ENCODE data around the gene RPRD1A.
"Not testable (repeated sequence)": the region's sequence is repeated elsewhere in the genome, so short reads cannot be mapped to it uniquely, and the experiment has no call there.

The RPRD1A gene

DNA sequence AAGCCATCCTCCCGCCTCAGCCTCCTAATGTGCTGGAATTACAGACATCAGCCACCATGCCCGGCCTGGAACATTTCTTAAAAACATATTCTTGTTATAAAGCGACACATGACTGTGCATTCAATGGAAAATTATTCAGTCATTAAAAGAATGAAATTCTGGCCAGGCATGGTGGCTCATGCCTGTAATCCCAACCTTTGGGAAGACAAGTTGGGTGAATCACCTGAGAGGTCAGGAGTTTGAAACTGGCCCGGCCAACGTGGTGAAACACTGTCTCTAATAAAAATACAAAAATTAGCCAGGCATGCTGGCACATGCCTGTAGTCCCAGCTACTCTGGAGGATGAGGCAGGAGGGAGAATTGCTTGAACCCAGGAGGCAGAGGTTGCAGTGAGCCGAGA lies 21.6 kb upstream of the RPRD1A start:
- Mint-ChIP-seq H3K27ac (no peak overlapping the region), H3K9me3 (no peaks in the 10 kb centered on the region)

DNA sequence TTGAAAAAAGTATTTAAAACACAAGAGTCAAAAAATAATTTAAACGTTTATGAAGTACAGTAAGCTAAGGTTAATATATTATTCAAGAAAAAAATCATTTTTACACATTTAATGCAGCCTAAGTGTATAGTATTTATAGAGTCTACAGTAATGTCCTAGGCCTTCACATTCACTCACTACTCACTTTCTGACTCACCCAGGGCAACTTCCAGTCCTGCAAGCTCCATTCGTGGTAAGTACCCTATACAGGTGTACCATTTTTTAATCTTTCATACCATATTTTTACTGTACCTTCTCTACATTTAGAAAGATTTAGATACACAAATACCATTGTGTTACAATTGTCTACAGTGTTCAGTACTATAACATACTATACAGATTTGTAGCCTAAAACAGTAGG lies 20.9 kb upstream of the RPRD1A start:
- Mint-ChIP-seq H3K9me3 (no peaks in the 10 kb centered on the region), H3K27me3 (no peaks in the 10 kb centered on the region), H3K4me3 (no peak overlapping the region), H3K27ac (no peak overlapping the region), H3K4me1 (peaks cover 9% of the 10 kb centered on the region)
- ATAC-seq (no peak), DNase-seq (no peak)

More for the DNA sequence above, 21.6 kb upstream of the RPRD1A start:
- Mint-ChIP-seq H3K27me3 (no peaks in the 10 kb centered on the region), H3K4me3 (no peak overlapping the region), H3K4me1 (peaks cover 2% of the 10 kb centered on the region)
- ATAC-seq (no peak), DNase-seq (no peak)

DNA sequence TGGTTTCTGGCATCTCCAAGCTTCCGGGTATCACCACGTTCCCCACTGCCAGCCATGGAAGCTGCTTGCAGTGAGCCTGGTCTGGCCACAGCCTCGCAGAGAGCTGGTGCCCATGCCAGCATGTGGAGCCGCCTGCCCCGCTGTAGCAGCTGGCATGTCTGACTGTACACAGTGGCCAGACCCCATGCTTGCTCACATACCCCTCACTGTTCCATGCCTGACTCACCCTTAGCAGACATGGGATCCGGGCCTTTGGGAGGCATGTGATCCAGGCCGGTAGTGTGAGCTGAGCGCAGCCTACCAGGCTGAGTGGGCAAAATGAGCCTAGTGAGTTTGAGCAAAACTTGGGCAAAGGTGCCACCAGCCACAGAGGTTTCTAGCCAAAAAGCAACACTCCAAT lies 18.8 kb upstream of the RPRD1A start:
- H3K4me1 Mint-ChIP-seq, result peaks cover 9% of the 10 kb centered on the region
- no peaks in the 10 kb centered on the region for H3K27me3 Mint-ChIP-seq
- H3K9me3 Mint-ChIP-seq, result peaks cover 6 to 10% of the 10 kb centered on the region in 2 donors
- H3K27ac Mint-ChIP-seq, result no peak overlapping the region
- no peak for DNase-seq
- ATAC-seq, result no peak
- no peak overlapping the region for H3K4me3 Mint-ChIP-seq

DNA sequence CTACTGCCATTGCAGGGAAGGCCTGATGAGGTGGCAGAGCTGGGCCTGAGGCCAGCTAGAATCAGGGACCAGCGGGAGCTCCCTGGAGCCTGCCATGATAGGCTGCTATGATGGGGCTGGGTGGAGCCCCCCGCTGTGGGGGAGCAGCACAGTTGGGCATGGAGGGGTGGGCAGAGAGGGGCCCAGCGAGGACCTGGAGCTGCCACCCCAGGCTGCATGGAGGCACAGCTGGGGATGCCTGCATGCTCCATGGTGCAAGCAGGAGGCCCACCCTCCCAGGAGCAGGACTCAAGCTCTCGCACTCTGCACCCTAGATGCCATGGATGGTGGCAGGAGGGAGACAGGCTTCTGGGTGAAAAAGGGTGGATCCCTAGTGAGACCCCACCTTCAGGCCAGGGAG lies 17.8 kb upstream of the RPRD1A start:
- ATAC-seq, result no peak
- Mint-ChIP-seq H3K27me3 (no peaks in the 10 kb centered on the region), H3K4me3 (no peak overlapping the region), H3K27ac (no peak overlapping the region), H3K9me3 (peaks cover 9 to 20% of the 10 kb centered on the region in 2 donors), H3K4me1 (peaks cover 9% of the 10 kb centered on the region)
- DNase-seq, result no peak

DNA sequence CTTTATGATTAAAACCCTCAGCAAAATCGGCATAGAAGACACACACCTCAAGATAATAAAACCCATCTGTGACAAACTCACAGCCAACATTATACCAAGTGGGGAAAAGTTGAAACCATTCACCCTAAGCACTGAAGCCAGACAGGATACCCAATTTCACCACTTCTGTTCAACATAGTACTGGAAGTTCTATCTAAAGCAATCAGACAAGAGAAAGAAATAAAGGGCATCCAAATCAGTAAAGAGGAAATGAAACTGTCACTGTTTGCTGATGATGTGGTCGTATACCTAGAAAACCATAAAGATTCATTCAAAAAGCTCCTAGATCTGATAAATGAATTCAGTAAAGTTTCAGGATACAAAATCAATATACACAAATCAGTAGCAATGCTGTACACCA lies 16.4 kb upstream of the RPRD1A start:
- peak; percentile 60 for ATAC-seq

DNA sequence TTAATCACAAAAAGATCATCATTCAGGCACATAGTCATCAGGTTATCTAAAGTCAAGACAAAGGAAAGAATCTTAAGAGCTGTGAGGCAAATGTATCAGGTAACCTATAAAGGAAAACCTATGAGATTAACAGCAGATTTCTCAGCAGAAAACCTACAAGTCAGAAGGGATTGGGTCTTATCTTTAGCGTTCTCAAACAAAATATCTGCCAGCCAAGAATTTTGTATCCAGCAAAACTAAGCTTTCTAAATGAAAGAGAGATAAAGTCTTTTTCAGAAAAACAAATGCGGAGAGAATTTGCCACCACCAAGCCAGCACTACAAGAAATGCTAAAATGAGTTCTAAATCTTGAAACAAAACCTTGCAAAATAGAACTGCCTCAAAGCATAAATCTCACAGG lies 13.8 kb upstream of the RPRD1A start:
- H3K4me3 Mint-ChIP-seq, H3K4me1 Mint-ChIP-seq, H3K27ac Mint-ChIP-seq, ATAC-seq, H3K27me3 Mint-ChIP-seq, DNase-seq: not testable (repeated sequence)
- H3K9me3 Mint-ChIP-seq, result peaks cover 17 to 25% of the 10 kb centered on the region in 2 donors

More for the DNA sequence above, 16.4 kb upstream of the RPRD1A start:
- Mint-ChIP-seq H3K4me3 (no peak overlapping the region), H3K27me3 (no peaks in the 10 kb centered on the region), H3K4me1 (peaks cover 9% of the 10 kb centered on the region), H3K27ac (no peak overlapping the region), H3K9me3 (peaks cover 17 to 25% of the 10 kb centered on the region in 2 donors)
- DNase-seq, result no peak

DNA sequence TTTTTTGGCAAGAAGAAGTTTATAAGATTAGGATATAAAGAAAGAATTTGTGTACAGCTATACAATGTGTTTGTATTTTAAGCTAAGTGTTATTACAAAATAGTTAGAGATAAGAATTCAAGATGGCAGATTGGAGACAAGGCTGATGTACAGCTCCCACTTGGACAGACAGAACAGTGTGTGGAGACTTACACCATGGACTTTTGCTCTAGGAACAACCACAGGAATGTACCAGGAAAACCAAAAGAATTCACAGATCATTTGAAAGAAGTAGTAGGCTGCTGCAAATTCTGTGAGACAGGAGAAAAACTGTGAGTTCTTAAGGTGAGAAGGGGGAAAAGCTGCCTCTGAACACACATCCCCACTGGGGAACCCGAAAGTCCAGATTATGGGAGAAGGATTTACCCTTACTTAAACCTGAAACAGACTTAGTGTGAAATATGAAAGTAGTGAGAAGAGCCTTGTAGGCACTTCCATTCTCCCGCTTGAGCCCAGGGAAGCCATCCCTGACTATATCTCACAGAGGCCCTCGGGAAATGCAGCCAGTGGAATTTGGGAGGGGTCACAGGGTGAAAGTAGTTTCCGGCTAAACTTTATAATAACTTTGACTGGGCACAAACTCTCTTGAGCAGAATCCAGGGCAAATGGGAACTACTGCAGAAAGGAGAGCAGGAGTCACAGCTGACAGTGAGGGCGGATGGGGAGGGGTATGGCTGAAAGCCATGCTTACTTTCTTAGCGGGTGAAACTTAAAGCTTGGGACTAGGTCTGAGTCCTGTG lies 11.6 kb upstream of the RPRD1A start:
- Mint-ChIP-seq H3K27ac (no peak overlapping the region), H3K9me3 (peaks cover 17 to 25% of the 10 kb centered on the region in 2 donors), H3K4me1 (peaks cover 6% of the 10 kb centered on the region), H3K27me3 (no peaks in the 10 kb centered on the region), H3K4me3 (no peak overlapping the region)
- ATAC-seq (no peak), DNase-seq (no peak)

DNA sequence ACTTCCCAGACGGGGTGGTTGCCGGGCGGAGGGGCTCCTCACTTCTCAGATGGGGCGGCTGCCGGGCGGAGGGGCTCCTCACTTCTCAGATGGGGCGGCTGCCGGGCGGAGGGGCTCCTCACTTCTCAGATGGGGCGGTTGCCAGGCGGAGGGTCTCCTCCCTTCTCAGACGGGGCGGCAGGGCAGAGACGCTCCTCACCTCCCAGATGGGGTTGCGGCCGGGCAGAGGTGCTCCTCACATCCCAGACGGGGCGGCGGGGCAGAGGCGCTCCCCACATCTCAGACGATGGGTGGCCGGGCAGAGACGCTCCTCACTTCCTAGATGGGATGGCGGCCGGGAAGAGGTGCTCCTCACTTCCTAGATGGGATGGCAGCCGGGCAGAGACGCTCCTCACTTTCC lies 10.4 kb upstream of the RPRD1A start:
- not testable (repeated sequence) for ATAC-seq, H3K27ac Mint-ChIP-seq
- peaks cover 17 to 25% of the 10 kb centered on the region in 2 donors for H3K9me3 Mint-ChIP-seq

DNA sequence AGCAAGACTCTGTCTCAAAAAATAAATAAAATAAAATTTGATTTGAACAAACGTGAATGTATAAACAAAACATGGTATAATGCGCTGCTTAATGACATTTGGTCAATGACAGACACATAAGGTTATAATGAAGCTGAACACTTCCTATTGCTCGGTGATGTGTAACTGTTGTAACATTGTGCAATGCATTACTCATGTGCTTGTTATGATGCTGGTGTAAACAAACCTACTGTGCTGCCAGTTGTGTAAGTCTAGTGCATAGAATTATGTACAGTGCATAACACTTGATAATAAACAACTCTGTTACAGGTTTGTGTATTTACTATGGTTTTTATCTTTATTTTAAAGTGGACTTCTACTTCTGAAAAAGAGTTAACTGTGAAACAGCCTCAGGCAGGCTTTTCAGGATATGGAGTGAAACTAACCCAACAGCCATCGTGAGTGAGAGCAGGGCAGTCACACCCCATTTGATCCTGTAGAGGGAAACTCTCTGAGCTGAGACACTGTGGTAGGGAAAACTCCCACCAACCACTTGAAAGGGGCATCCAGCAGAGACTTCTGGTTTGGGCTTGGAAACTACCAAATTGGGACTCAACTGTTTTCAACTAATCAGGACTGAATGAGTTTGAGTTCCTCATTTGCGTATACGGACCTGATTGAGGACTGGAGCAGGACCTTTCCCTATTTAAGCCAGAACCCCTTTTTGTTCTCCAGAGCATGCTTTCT lies 8.7 kb upstream of the RPRD1A start:
- no peaks in the 10 kb centered on the region for H3K27me3 Mint-ChIP-seq
- no peak for ATAC-seq
- DNase-seq, result no peak
- H3K4me3 Mint-ChIP-seq, result no peak overlapping the region
- H3K27ac Mint-ChIP-seq, result no peak overlapping the region
- no peaks in the 10 kb centered on the region for H3K4me1 Mint-ChIP-seq
- H3K9me3 Mint-ChIP-seq, result peaks cover 10 to 13% of the 10 kb centered on the region in 2 donors

More for the DNA sequence above, 10.4 kb upstream of the RPRD1A start:
- not testable (repeated sequence) for H3K27me3 Mint-ChIP-seq, DNase-seq, H3K4me3 Mint-ChIP-seq, H3K4me1 Mint-ChIP-seq

DNA sequence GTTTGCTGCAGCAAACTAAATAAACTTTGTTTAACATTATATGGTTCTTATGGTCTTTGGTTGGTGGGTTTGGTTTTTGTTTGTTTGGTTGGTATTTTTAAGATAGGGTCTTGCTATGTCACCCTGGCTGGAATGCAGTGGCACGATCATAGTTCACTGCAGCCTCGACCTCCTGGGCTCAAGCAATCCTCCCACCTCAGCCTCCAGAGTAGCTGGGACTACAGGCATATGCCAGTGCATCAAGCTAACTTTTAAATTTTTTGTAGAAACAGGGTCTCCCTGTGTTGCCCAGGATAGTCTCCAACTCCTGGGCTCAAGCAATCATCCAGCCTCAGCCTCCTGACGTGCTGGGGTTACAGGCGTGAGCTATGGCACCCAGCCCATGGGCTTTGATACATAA lies 7.1 kb upstream of the RPRD1A start:
- Mint-ChIP-seq H3K9me3 (peaks cover 0 to under 1% of the 10 kb centered on the region in 2 donors), H3K27me3 (no peaks in the 10 kb centered on the region), H3K4me3 (no peak overlapping the region), H3K27ac (peak overlapping the region in 1 of 2 donors; percentile 1), H3K4me1 (no peaks in the 10 kb centered on the region)
- no peak for DNase-seq
- ATAC-seq, result no peak

DNA sequence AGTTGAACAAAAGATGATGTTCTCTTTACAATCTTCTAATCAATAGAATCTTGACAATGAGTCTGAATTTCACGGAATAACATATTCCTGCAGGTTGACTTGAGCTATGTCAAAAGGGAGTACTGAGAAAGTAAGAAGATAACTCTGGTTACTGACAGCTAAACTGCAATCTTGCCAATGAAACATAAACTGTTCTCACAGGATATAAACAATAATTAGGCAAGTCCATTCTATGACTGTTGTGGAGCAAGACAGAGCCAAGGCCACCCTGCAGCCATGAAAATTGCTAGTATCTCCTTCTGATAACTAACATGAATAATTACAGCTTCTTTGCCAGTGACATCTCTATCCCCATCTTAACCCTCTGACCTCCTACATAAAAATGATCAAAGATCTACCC lies 6.3 kb upstream of the RPRD1A start:
- ATAC-seq, result no peak
- DNase-seq, result no peak
- Mint-ChIP-seq H3K27ac (no peak overlapping the region), H3K9me3 (no peaks in the 10 kb centered on the region), H3K27me3 (no peaks in the 10 kb centered on the region), H3K4me3 (no peak overlapping the region), H3K4me1 (no peaks in the 10 kb centered on the region)

DNA sequence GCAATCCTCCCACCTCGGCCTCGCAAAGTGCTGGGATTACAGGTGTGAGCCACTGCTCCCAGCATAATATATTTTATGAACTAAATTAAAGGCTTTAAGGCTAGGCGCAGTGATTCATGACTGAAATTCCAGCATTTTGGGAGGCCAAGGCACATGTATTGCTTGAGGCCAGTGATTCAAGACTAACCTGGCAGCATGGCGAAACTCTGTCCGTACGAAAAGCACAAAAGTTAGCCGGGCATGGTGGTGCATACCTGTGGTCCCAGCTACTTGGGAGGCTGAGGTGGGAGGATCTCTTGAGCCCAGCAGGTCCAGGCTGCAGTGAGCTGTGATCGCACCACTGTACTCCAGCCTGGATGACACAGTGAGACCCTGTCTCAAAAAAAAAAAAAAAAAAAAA lies 5.0 kb upstream of the RPRD1A start:
- not testable (repeated sequence) for H3K4me1 Mint-ChIP-seq, ATAC-seq, H3K27me3 Mint-ChIP-seq, H3K9me3 Mint-ChIP-seq, H3K4me3 Mint-ChIP-seq, DNase-seq, H3K27ac Mint-ChIP-seq

DNA sequence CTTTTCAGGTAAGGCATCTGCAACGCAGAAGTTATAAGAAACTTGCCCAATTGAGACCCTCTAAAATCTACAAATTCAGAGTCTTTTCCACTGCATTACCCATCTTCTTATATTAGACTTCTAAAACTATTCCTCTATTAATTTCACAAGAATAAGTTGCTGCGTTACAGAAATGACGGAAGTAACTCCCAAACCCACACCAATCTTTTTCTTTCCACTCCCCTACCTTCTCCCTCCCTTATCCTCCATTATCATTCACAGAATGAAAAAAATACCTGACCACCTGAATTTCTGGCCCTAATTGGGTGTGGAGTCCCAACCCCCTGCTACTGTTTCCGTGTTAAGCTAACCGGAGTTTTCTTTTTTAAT lies 689 bp downstream of the RPRD1A start:
- H3K4me1 Mint-ChIP-seq, result peaks cover 37% of the 10 kb centered on the region
- DNase-seq, result no peak
- ATAC-seq, result no peak
- peak overlapping the region; percentile 95 for H3K27ac Mint-ChIP-seq
- peak overlapping the region; percentile 87 to 97 for H3K4me3 Mint-ChIP-seq
- peaks cover 0 to 5% of the 10 kb centered on the region in 2 donors for H3K9me3 Mint-ChIP-seq
- H3K27me3 Mint-ChIP-seq, result no peaks in the 10 kb centered on the region

DNA sequence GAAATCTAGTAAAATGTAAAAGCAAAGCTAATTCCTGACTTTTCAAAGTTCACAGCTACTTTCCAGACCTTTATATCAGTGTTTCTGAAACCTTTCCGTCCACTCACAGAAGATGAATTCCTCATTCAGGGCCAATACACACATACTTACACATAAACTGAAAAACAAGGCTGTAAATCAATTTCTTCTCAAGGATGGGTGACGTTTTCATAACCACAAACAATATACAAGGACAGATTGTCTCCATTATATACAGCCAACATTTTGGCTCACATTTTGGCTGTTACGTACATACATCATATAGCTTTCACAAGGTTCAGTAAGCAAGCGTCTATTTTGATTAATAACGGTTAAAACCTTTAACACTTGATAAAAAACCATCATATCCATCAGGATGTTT lies 1.4 kb downstream of the RPRD1A start:
- H3K27me3 Mint-ChIP-seq, result no peaks in the 10 kb centered on the region
- peaks cover 0 to 5% of the 10 kb centered on the region in 2 donors for H3K9me3 Mint-ChIP-seq
- ATAC-seq (no peak), DNase-seq (no peak)
- no peak overlapping the region for H3K27ac Mint-ChIP-seq
- H3K4me1 Mint-ChIP-seq, result peaks cover 43% of the 10 kb centered on the region
- H3K4me3 Mint-ChIP-seq, result peak overlapping the region; percentile 87 to 97

DNA sequence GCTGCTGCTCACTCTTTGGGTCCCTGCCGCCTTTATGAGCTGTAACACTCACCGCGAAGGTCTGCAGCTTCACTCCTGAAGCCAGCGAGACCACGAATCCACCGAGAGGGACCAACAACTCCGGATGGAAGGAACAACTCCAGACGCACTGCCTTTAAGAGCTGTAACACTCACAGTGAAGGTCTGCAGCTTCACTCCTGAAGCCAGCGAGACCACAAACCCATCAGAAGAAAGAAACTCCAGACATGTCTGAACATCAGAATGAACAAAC lies 2.6 kb downstream of the RPRD1A start:
- not testable (repeated sequence) for H3K4me3 Mint-ChIP-seq
- Mint-ChIP-seq H3K27ac (peak overlapping the region in 1 of 2 donors; percentile 37), H3K4me1 (peaks cover 47% of the 10 kb centered on the region)

DNA sequence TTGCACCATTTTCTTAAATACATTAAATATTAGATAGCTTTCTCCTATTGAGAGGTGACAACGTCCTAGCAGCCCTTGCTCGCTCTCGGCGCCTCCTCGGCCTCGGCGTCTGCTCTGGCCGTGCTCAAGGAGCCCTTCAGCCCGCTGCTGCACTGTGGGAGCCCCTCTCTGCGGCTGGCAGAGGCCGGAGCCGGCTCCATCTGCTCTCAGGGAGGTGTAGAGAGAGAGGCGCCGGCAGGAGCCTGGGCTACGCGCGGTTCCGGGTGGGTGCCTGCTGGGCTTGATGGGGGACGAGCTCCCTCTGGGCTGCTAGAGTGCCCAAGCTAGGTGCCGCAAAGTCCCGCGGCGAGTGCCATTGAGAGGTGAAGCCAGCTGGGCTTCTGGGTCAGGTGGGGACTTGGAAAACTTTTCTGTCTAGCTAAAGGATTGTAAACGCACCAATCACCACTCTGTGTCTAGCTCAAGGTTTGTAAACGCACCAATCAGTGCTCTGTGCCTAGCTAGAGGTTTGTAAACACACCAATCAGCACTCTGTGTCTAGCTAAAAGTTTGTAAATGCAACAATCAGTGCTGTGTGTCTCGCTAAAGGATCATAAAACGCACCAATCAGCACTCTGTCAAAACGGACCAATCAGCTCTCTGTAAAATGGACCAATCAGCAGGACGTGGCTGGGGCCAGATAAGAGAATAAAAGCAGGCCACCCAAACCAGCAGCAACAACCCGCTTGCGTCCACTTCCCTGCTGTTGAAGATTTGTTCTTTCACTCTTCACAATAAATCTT lies 3.1 kb downstream of the RPRD1A start:
- H3K4me1 Mint-ChIP-seq, result peaks cover 47% of the 10 kb centered on the region
- peak overlapping the region; percentile 37 to 48 for H3K27ac Mint-ChIP-seq
- peaks cover 0 to 5% of the 10 kb centered on the region in 2 donors for H3K9me3 Mint-ChIP-seq
- DNase-seq, result no peak
- no peaks in the 10 kb centered on the region for H3K27me3 Mint-ChIP-seq
- no peak for ATAC-seq
- no peak overlapping the region for H3K4me3 Mint-ChIP-seq

More for the DNA sequence above, 2.6 kb downstream of the RPRD1A start:
- DNase-seq, ATAC-seq, H3K27me3 Mint-ChIP-seq, H3K9me3 Mint-ChIP-seq: not testable (repeated sequence)
